Right ventricle myocardium superior (tissue), 1 donor: ENCODE results near the gene PRSS33. TPM values are rescaled to one million over a fixed set of nuclear protein-coding genes. Genes with fewer than 3 reads are reported as not detected.

Experiments used
- ATAC-seq: fragments of 200-7000 bp; cut with Tn5 transposase; one replicate; pipeline ENCODE4 v1.9.1; 2020; ENCODE audit warnings: mild to moderate bottlenecking; ENCODE audit not compliant: poor library complexity
- DNase-seq: peaks from one replicate; pipeline ENCODE4 v3.0.0-alpha.2; 2020
- intact Hi-C: fragments of 100-400 bp; cut with DNase I; formaldehyde crosslinking; loops from one replicate; pipeline ENCODE4 v1.11.2; 2022
- total RNA-seq: library from RNA; stranded (reverse); fragmentation: NEBNext Ultra II Directional; extraction: Animal tissue kit (Norgen Biotek cat#: 25700); gene quantifications from one replicate; pipeline ENCODE4 v1.2.1, GENCODE V29; 2021
- donor health status: DM: no; HTN: yes; CAD: no; lungs with severe emphysema.

Gene PRSS33
- total RNA-seq, 1 donor from 2014 or later: not detected

GRCh38 chr16:2752035-2752849 is 35.1 kb downstream of the PRSS33 start, which contains the start of gene SRRM2:
Gene SRRM2, plus strand, starts transcription at chr16:2752638. Its CDS starts 3,727 bp downstream, at chr16:2756365.
- peak; percentile 96 for ATAC-seq
- DNase-seq: peak; percentile 97
- intact Hi-C loops: no loop called here

DNA sequence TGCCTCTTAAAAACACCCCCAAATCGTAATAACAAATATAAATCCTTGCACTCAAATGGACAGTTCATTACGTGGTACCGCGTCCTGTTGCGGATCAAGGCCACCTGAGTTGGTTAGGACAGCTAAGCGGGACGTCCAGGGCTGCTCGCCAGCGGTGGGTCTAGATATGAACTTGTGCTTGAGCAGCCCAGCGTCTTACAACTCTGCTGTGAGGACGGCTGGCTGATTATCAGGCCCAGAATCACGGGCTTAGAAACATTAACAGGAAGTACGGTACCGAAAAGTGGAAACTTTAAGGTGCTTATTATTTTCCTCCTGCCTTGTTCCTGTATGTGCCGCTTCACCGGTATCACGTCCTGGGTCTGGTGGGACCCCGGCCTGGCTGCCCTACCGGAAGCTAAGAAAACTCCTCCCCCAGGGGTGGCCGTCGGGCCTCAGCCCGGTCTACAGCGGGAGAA is 35.8 kb downstream of the PRSS33 start:
- peak; percentile 54 for DNase-seq
- intact Hi-C loops: no loop called here
- no peak for ATAC-seq

- intact Hi-C loops: no loop called here
- ATAC-seq (no peak), DNase-seq (peak; percentile 27)
Observed at GRCh38 chr16:2749936-2750335, 37.4 kb downstream of the PRSS33 start.

DNA sequence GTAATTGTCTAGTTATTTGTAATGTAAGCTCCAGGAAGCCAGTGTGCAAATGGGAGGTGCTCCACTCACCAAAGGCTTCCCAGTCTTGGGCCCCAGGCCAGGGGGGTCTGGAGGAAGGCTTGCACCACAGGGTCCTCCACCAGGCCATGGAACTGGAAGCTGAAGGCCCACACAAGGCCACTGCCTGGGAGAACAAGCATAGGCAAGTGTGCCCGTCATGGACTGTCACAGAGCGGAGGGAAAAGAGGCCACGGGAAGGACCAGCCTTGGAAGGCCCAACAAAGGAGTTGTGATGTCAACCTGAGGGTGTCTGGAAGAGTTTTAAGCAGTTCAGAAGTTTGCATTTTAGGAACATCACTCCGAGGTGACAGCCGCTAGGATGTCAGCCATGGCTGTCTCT is 37.9 kb downstream of the PRSS33 start:
- DNase-seq (peak; percentile 39), ATAC-seq (no peak)
- intact Hi-C loops: no loop called here

- peak; percentile 17 for DNase-seq
- ATAC-seq: no peak
- intact Hi-C loops: no loop called here
Observed at GRCh38 chr16:2748757-2749455, 38.5 kb downstream of the PRSS33 start.

DNA sequence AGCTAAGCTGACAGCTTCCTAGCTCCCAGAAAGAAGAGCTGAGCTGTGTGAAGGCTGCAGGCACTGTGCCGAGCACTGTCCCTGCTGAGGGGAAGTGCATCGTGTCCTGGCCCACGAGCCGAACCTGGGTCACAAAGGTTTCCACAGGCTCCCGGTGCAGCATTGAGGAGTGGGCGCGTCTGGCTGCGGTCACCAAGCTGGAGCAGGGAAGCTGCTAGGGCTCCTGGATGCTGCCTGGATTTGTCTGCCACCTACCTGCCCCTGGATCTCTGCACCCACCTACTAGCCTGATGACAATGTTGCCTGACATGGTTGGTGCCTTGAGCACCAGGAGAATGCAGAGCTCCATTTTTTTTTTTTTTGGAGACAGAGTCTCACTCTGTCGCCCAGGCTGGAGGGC is 41.4 kb downstream of the PRSS33 start:
- DNase-seq (peak; percentile 20), ATAC-seq (no peak)
- intact Hi-C loops: no loop called here

GRCh38 chr16:2745116-2745890 is 42.1 kb downstream of the PRSS33 start:
- ATAC-seq (no peak), DNase-seq (peak; percentile 34)
- intact Hi-C loops: no loop called here

- ATAC-seq (no peak), DNase-seq (peak; percentile 10)
- intact Hi-C loops: no loop called here
Observed at GRCh38 chr16:2744711-2745110, 42.6 kb downstream of the PRSS33 start.

- intact Hi-C loops: no loop called here
- DNase-seq (peak; percentile 13), ATAC-seq (no peak)
Observed at GRCh38 chr16:2743007-2743810, 44.2 kb downstream of the PRSS33 start.

GRCh38 chr16:2742323-2743006 is 44.9 kb downstream of the PRSS33 start:
- ATAC-seq (no peak), DNase-seq (peak; percentile 31)
- intact Hi-C loops: no loop called here

DNA sequence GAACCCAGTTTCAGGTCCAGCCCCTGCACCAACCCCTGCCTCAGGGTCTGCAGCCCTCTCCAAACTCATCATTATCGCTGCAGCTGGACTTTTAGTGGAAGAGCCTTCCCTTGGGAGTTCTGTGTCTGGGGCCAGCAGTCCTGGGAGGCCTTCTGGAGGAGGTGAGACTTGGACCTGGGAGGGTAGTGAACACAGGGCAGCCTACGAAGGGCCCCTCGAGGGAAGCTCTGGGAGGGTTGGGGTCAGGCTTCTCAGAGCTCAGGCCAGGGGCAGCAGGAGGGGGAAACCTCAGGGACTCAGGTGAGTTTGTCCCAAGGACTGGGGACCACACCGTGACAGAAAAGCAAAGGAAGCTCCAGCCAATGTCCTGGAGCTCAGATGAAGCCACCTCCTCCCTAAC is 46.2 kb downstream of the PRSS33 start:
- ATAC-seq: no peak
- intact Hi-C loops: no loop called here

GRCh38 chr16:2740476-2740875 is 46.9 kb downstream of the PRSS33 start:
- intact Hi-C loops: no loop called here
- ATAC-seq: no peak
- DNase-seq: peak; percentile 3

More for the DNA sequence above, 46.2 kb downstream of the PRSS33 start:
- DNase-seq: peak; percentile 4

GRCh38 chr16:2739625-2740430 is 47.5 kb downstream of the PRSS33 start:
- intact Hi-C loops: no loop called here
- DNase-seq (peak; percentile 12), ATAC-seq (no peak)

DNA sequence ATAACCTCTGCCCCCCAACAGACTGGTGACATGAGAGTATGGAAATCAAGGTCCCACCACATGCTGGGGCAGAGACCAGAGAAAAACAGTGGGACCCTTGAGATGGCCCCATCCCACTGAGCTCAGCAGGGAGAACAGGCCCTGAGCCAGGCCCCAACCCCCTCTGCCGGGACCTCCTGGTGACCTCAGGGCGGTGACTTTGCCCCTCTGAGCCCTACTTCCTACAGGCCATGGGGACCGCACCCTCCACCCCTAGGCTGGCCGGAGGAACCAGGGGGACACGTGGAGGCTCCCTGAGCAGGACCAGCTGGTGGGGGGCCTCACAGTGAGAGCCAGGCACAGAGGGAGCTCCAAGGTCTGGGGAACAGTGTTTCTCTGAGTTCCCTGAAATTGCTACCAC is 48.7 kb downstream of the PRSS33 start:
- DNase-seq (peak; percentile 9), ATAC-seq (no peak)
- intact Hi-C loops: no loop called here

DNA sequence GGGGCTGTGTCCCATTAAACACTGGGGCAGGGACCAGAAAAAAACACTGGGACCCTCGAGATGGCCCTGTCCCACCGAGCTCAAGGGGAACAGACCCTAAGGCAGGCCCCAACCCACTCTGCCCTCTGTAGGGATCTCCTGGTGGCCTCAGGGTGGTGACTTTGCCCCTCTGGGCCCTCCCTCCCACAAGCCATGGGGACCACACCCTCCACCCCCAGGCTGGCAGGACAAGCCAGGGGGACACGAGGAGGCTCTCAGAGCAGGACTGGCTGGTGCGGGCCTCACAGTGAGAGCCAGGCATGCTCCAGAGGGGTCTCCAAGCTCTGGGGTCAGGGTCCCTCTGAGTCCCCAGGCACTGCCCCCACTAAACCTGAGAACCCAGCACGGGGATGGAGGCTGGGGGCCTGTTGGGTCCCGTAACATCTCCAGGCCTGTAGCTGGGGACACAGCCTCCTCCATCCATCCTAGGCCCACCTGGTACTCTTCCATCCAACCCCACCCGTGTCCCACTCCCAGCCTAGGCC is 49.4 kb downstream of the PRSS33 start:
- DNase-seq (peak; percentile 31), ATAC-seq (no peak)
- intact Hi-C loops: no loop called here

GRCh38 chr16:2737238-2737605 is 50.1 kb downstream of the PRSS33 start:
- DNase-seq (peak; percentile 27), ATAC-seq (no peak)
- intact Hi-C loops: no loop called here
